Measurements from ENCODE around the gene SCUBE1. TPM values are rescaled to one million over a fixed set of nuclear protein-coding genes. Genes with fewer than 3 reads are reported as not detected.

The SCUBE1 gene
- total RNA-seq, 4 donors from 2014 or later, result 0.38 to 4.0 (median 2.1) TPM

DNA sequence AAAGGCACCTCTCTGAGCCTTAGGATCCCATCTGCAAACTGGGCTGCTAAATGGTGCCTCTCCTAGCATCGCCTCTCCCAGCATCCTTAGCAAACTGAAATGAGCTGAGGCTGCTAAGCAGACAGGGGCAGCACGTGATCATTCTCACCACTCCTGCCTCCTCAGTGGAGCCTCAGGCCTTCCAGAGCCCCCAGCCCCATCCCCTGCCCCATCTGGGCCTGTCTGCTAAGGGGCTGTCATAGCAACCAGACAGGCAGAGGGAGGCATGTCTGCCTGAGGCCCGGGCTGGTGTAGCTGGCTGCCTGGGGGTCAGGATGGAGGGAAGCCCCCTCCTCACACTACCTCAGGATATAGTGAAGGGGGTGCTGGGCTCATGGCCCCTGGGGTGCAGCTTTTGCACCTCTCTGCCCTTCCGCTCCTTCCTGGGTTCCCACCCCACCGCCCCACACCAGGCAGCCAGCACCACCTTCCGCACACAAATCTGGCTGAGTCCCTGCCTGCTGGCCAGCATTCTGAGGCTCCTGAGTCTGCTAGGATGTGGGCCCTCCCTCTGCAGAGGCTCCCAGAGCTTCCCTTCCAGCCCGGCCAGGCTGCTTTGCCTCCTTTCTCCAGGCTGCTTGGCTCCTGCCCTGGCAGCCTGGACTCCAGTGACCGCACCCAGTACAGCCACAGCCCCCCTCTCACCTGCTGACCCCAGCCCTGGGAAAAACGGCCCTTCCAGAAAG is 108.7 kb downstream of the SCUBE1 start:
- Histone ChIP-seq H3K27me3 (peaks cover 0 to 23% (median 0%) of the 10 kb centered on the region in 4 donors), H3K36me3 (no peaks in the 10 kb centered on the region), H3K9me3 (no peaks in the 10 kb centered on the region), H3K4me1 (peaks cover 0 to 3% (median 0%) of the 10 kb centered on the region in 3 donors), H3K27ac (no peak overlapping the region), H3K4me3 (no peak overlapping the region)
- intact Hi-C loops (cut with DNase I), result loop anchor here (10.0 kb wide), 1 partner anchor 110 kb away; the partner anchor contains the start of gene SCUBE1
- 50 to 59% methylated on average over 4 of the region's 9 CpGs for WGBS, 2 donors
- no peak for DNase-seq
- no peak for TF ChIP-seq CTCF (IDR thresholded peaks at IDR 0.05)
- TF ChIP-seq POLR2A (IDR thresholded peaks at IDR 0.05), result no peak

- peaks cover 0 to 3% (median 0%) of the 10 kb centered on the region in 3 donors for H3K4me1 ChIP-seq
- H3K4me3 ChIP-seq, result no peak overlapping the region
- H3K9me3 ChIP-seq, result no peaks in the 10 kb centered on the region
- DNase-seq, result no peak
- TF ChIP-seq POLR2A (IDR thresholded peaks at IDR 0.05) (no peak), CTCF (IDR thresholded peaks at IDR 0.05) (no peak)
- intact Hi-C loops (cut with DNase I), result loop anchor here (10.0 kb wide), 1 partner anchor 111 kb away; the partner anchor contains the start of gene SCUBE1
- no peaks in the 10 kb centered on the region for H3K36me3 ChIP-seq
- peaks cover 0 to 23% (median 0%) of the 10 kb centered on the region in 4 donors for H3K27me3 ChIP-seq
- WGBS, 2 donors, result 58 to 80% methylated on average over 4 to 5 of the region's 6 CpGs
- no peak overlapping the region for H3K27ac ChIP-seq
Measured at GRCh38 chr22:43233529-43233928, 109.6 kb downstream of the SCUBE1 start.

DNA sequence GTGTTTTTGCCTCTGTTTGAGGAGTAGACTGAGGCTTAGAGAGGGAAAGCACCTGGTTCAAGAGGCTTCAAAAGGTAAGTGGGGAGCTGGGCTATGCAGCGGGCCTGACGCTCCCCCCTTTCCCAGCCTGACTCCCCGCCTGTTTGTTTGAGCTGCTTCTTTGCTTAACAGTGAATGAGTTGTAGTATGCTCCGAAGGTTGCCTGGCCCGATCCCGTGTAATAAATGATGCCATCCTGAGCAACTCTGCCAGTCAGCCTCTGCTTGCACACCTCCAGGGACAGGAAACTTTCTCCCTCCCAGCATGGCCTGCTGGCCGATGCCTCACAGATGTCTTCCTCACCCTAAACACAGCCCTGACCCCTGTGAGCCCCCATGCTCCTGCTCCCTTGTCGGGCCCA is 110.7 kb downstream of the SCUBE1 start:
- peaks cover 0 to 3% (median 0%) of the 10 kb centered on the region in 3 donors for H3K4me1 ChIP-seq
- no peak overlapping the region for H3K4me3 ChIP-seq
- no peak overlapping the region for H3K27ac ChIP-seq
- H3K27me3 ChIP-seq, result peaks cover 0 to 23% (median 0%) of the 10 kb centered on the region in 4 donors
- no peaks in the 10 kb centered on the region for H3K36me3 ChIP-seq
- intact Hi-C loops (cut with DNase I), result loop anchor here (10.0 kb wide), 1 partner anchor 112 kb away; the partner anchor contains the start of gene SCUBE1
- no peak for TF ChIP-seq CTCF (IDR thresholded peaks at IDR 0.05)
- no peak for TF ChIP-seq POLR2A (IDR thresholded peaks at IDR 0.05)
- 66 to 89% methylated on average over 7 to 8 of the region's 8 CpGs for WGBS, 2 donors
- H3K9me3 ChIP-seq, result no peaks in the 10 kb centered on the region
- no peak for DNase-seq

DNA sequence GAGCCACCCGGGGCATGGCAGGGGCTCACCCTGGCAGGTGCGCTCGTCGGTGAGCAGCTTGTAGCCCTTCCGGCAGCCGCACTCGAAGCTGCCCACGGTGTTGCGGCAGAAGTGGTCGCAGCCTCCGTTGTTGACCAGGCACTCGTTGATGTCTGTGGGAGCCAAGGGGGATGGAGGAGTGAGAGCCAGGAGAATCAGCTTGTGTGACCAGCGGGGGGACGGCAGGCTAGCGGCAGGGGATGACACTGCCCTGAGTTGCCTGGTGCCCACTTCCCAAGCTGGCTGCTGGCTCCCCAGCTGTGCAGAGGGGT is 111.5 kb downstream of the SCUBE1 start:
- intact Hi-C loops (cut with DNase I), result loop anchor here (10.0 kb wide), 1 partner anchor 113 kb away; the partner anchor contains the start of gene SCUBE1
- no peak for TF ChIP-seq POLR2A (IDR thresholded peaks at IDR 0.05)
- no peak for TF ChIP-seq CTCF (IDR thresholded peaks at IDR 0.05)

GRCh38 chr22:43230971-43231723 is 112.0 kb downstream of the SCUBE1 start:
- WGBS, 2 donors, result 11 to 28% methylated on average over 10 to 11 of the region's 23 CpGs
- intact Hi-C loops (cut with DNase I), result loop anchor here (10.0 kb wide), 1 partner anchor 114 kb away; the partner anchor contains the start of gene SCUBE1

More for the DNA sequence above, 111.5 kb downstream of the SCUBE1 start:
- peaks cover 0 to 11% (median 0%) of the 10 kb centered on the region in 3 donors for H3K4me1 ChIP-seq
- H3K4me3 ChIP-seq, result no peak overlapping the region
- no peak for DNase-seq
- H3K27ac ChIP-seq, result no peak overlapping the region
- WGBS, 2 donors, result 77% methylated on average over 14 of the region's 15 CpGs; no CpG with 5 or more reads in 1 of the 2 donors
- H3K27me3 ChIP-seq, result peaks cover 0 to 23% (median 0%) of the 10 kb centered on the region in 4 donors
- H3K36me3 ChIP-seq, result no peaks in the 10 kb centered on the region
- no peaks in the 10 kb centered on the region for H3K9me3 ChIP-seq

More at GRCh38 chr22:43230971-43231723, 112.0 kb downstream of the SCUBE1 start:
- H3K9me3 ChIP-seq, result no peaks in the 10 kb centered on the region
- H3K36me3 ChIP-seq, result no peaks in the 10 kb centered on the region
- no peak for DNase-seq
- H3K4me1 ChIP-seq, result peaks cover 0 to 16% (median 0%) of the 10 kb centered on the region in 3 donors
- peak; percentile 61 to 85 (median 80) for TF ChIP-seq CTCF (IDR thresholded peaks at IDR 0.05)
- no peak for TF ChIP-seq POLR2A (IDR thresholded peaks at IDR 0.05)
- peaks cover 0 to 23% (median 0%) of the 10 kb centered on the region in 4 donors for H3K27me3 ChIP-seq
- H3K4me3 ChIP-seq, result no peak overlapping the region
- H3K27ac ChIP-seq, result no peak overlapping the region

Measured in esophagus squamous epithelium (tissue), 5 donors.